Measurements from ENCODE around the gene ZNF335.

- TF ChIP-seq YY1 (IDR thresholded peaks at IDR 0.05; ENCODE audit: insufficient read depth, insufficient read length): no peak
- TF ChIP-seq ZNF274 (IDR thresholded peaks at IDR 0.05; ENCODE audit: low read depth, low read length): no peak
- no peak for TF ChIP-seq SUZ12 (IDR thresholded peaks at IDR 0.05; ENCODE audit: extremely low read depth, insufficient read depth, insufficient read length)
Measured at GRCh38 chr20:45909336-45909808, 62.6 kb downstream of the ZNF335 start.
